HG03135 (cell line): ENCODE measurements around the gene PDE4D.
"Not testable (repeated sequence)": the region's sequence is repeated elsewhere in the genome, so short reads cannot be mapped to it uniquely, and the experiment has no call there.

Source experiments
- ATAC-seq: cut with Tn5 transposase; IDR thresholded peaks from one replicate; pipeline ENCODE4 v1.9.1; 2021; ENCODE audit warnings: mild to moderate bottlenecking, moderate library complexity; ENCODE audit not compliant: unreplicated experiment

PDE4D gene

DNA sequence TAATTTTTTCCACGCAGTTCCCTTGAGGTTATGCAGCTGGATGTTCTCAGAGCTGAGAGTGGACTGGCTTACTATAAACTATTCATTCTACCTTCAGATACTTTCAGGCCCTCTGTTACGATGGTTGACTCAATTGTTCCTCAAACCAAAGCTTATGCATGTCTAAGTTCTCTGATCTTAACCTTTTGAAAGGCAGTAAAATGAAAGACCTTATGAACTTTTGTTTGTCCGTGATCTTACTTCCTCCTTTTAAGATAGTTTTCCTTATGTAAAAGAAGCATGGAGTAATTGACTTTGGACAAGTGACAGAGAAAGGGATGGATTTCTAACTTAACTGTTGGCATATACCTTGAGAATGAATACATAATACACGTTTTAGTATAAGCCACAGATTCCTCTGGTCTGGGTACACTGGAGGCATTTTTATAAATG lies 575.7 kb downstream of the PDE4D start:
- no peak for ATAC-seq

- no peak for ATAC-seq
Observed at GRCh38 chr5:59317023-59317773, 576.3 kb downstream of the PDE4D start.

- no peak for ATAC-seq
Observed at GRCh38 chr5:59312223-59312622, 581.3 kb downstream of the PDE4D start.

GRCh38 chr5:59308685-59309084 lies 584.8 kb downstream of the PDE4D start:
- not testable (repeated sequence) for ATAC-seq

- ATAC-seq = not testable (repeated sequence)
Observed at GRCh38 chr5:59303289-59303716, 590.2 kb downstream of the PDE4D start.

DNA sequence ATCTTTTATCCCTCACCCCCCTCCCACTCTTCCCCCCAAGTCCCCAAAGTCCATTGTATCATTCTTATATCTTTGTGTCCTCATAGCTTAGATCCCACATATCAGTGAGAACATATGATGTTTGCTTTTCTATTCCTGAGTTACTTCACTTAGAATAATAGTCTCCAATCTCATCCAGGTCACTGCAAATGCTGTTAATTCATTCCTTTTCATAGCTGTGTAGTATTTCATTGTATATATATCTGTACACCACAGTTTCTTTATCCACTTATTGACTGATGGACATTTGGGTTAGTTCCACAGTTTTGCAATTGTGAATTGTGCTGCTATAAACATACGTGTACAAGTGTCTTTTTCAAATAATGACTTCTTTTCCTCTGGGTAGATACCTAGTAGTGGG lies 591.0 kb downstream of the PDE4D start:
- ATAC-seq = not testable (repeated sequence)

GRCh38 chr5:59301727-59302126 lies 591.8 kb downstream of the PDE4D start:
- no peak for ATAC-seq

DNA sequence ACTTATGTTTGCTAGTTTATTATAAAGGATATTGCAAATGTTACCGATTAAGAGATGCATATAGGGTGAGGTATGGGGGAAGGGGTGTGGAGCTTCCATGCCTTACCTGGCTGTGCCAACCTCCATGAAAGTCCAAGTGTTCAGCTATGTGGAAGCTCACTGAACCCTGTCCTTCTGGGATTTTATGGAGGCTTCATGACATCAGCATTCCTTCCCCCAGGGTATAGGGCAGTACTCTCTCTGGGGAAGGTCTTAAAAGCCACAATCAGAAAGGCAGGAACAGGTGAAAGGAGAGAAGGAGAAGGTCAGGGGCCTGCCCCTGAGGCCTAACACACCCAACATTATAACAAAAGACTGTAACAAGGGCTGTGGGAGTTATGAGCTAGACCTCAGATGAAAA lies 592.6 kb downstream of the PDE4D start:
- ATAC-seq = no peak

DNA sequence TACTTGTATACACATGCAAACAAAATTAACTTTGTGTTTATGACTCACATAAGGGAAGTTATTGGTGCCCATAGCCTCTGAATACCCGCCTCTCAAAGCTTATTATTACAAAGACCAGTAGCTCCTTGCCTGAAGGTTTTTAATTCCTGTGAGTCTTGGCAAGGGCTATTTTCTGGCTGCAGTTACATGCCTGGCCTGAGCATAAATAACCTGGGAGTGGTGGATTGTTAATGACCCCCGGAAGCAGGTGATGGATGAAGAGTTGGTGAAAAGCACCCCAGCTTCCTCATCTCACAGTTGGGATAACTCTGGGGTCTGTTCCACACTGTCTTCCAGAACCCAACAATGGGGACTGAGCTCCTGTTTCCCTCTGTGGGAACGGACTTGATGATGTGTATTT lies 594.5 kb downstream of the PDE4D start:
- no peak for ATAC-seq

DNA sequence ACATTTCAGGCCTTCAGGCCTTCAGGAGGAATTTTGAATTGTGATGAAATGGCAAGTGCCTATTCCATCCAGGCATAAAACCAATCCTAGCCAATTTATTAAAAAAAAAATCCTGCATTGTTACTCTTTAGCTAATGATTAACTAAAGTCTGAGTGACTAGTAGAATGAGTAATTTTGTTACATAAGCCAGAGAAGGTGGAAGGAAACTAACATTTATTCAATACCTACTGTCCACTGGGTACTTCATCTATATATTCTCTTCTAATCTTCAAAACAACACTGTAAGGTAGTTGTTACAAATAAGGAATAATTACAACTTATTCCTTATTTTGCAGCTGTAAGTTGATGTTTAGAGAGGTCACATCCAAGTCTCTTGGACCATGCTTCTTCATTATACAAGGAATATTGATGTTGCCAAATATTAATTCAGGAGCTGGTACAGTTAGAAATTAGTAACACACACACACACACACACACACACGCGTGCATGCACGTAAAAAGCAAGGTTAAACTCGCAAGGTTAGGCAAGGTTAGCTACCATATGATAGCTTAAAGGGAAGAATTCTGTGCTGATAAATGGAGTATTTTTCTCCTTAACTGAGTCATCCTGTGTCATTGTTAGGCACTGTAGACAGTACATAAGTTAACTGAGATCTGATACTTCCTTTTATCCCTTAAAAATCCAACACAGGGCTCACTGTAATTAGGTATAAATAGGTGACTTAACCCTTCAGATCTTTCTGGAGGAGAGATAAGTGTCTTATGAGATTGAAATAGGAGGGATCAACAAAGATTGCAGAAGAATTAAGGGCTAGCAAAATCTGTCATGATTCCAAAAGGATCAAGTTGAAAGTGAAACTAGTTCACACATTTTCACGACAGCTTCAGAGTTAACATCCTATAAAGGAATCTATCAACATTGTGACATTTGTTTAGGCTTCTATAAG lies 596.9 kb downstream of the PDE4D start:
- ATAC-seq = no peak

- no peak for ATAC-seq
Observed at GRCh38 chr5:59293700-59294099, 599.8 kb downstream of the PDE4D start.

- ATAC-seq = no peak
Observed at GRCh38 chr5:59291941-59292340, 601.6 kb downstream of the PDE4D start.

DNA sequence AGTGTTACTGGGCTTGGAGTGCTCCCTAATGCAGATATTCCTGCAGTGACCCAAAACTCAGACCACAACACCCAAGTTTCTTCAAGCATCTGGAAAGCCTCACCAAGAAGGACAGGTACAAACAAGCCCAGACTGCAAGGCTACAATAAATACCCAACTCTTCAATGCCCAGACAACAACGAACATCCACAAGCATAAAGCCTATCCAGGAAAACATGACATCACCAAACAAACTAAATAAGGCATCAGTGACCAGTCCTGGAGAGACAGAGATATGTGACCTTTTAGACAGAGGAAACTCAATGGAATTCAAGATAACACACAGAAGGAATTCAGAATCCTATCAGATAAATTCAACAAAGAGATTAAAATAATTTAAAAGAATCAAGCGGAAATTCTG lies 605.6 kb downstream of the PDE4D start:
- ATAC-seq = no peak

DNA sequence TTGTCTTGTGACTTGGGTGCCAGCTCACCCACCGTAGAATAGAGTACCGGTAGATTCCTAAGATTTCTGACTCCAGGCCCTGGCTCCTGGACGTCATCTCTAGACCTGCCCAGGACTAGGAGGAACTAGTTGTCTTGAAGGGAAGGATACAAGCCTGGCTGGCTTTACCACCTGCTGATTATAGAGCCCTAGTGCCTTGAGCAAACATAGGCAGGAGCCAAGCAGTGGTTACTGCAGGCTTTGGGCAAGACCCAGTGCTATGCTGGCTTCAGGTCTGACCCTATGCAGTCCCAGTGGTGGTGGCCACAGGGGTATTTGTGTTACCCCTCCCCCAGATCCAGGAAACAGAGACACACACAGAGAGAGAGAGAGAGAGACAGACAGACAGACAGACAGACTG lies 606.2 kb downstream of the PDE4D start:
- ATAC-seq = no peak

- ATAC-seq = no peak
Observed at GRCh38 chr5:59286510-59286909, 607.0 kb downstream of the PDE4D start.

- ATAC-seq = no peak
Observed at GRCh38 chr5:59285300-59286016, 608.1 kb downstream of the PDE4D start.

- no peak for ATAC-seq
Observed at GRCh38 chr5:59282726-59283125, 610.8 kb downstream of the PDE4D start.

GRCh38 chr5:59279979-59280378 lies 613.5 kb downstream of the PDE4D start:
- ATAC-seq = no peak

GRCh38 chr5:59276917-59277372 lies 616.6 kb downstream of the PDE4D start:
- ATAC-seq = no peak

GRCh38 chr5:59276325-59276675 lies 617.2 kb downstream of the PDE4D start:
- ATAC-seq = no peak
